ENCODE data around the gene KRT84.

- TF ChIP-seq CTCF (IDR thresholded peaks at IDR 0.05; ENCODE audit: low read depth, low read length): no peak
- no peak for TF ChIP-seq POLR2A (IDR thresholded peaks at IDR 0.05; ENCODE audit: extremely low read depth, insufficient read length)
- no peak for TF ChIP-seq MAX (IDR thresholded peaks at IDR 0.05; ENCODE audit: low read depth, low read length)
These were observed 48.8 kb downstream of the KRT84 start for GRCh38 chr12:52336641-52337040.

All from NB4 (cell line).